Hepatocyte (in vitro differentiated cells): Measurements from ENCODE around the gene NAT16. TPM values are rescaled to one million over a fixed set of nuclear protein-coding genes. Genes with fewer than 3 reads are reported as not detected.
"Not testable (repeated sequence)": the region's sequence is repeated elsewhere in the genome, so short reads cannot be mapped to it uniquely, and the experiment has no call there.

Experiments used
- DNase-seq: peaks from one replicate; pipeline ENCODE4 v3.0.0-alpha.2; 2016; ENCODE audit warnings: low spot score
- H2AFZ ChIP-seq: fragments of 200-600 bp; sonication (generic); 2 replicates; pipeline ENCODE4 v1.6.0; 2016; ENCODE audit warnings: antibody characterized with exemption, mild to moderate bottlenecking
- H3K27ac ChIP-seq: fragments of 200-600 bp; sonication (generic); 2 replicates; pipeline ENCODE4 v1.5.1; 2016; ENCODE audit warnings: mild to moderate bottlenecking
- H3K27me3 ChIP-seq: fragments of 200-600 bp; sonication (generic); 2 replicates; pipeline ENCODE4 v1.6.1; 2016
- H3K36me3 ChIP-seq: fragments of 200-600 bp; sonication (generic); replicated peaks from 2 replicates; pipeline ENCODE4 v1.5.1; 2016; ENCODE audit warnings: low read depth; ENCODE audit not compliant: insufficient read depth
- H3K4me1 ChIP-seq: fragments of 200-600 bp; sonication (generic); 2 replicates; pipeline ENCODE4 v1.5.1; 2016; ENCODE audit warnings: mild to moderate bottlenecking, moderate library complexity; ENCODE audit not compliant: insufficient read depth
- H3K4me2 ChIP-seq: fragments of 200-600 bp; sonication (generic); 2 replicates; pipeline ENCODE4 v1.6.0; 2016
- H3K4me3 ChIP-seq: fragments of 200-600 bp; sonication (generic); 2 replicates; pipeline ENCODE4 v1.5.1; 2016; ENCODE audit warnings: mild to moderate bottlenecking
- H3K79me2 ChIP-seq: fragments of 200-600 bp; sonication (generic); 2 replicates; pipeline ENCODE4 v1.6.0; 2017; ENCODE audit warnings: mild to moderate bottlenecking
- H3K9me2 ChIP-seq: fragments of 200-600 bp; sonication (generic); replicated peaks from 2 replicates; pipeline ENCODE4 v1.6.0; 2017; ENCODE audit warnings: mild to moderate bottlenecking; ENCODE audit not compliant: insufficient read depth
- H3K9me3 ChIP-seq: fragments of 200-600 bp; sonication (generic); 2 replicates; pipeline ENCODE4 v1.5.1; 2016; ENCODE audit warnings: low read depth, mild to moderate bottlenecking
- H4K20me1 ChIP-seq: fragments of 200-600 bp; sonication (generic); 2 replicates; pipeline ENCODE4 v1.6.0; 2016; ENCODE audit warnings: mild to moderate bottlenecking; ENCODE audit not compliant: insufficient read depth, poor library complexity, severe bottlenecking
- EZH2 ChIP-seq: fragments of 200-600 bp; sonication (generic); IDR thresholded peaks from 2 replicates; pipeline ENCODE4 v1.6.1; 2016; ENCODE audit warnings: antibody characterized with exemption, mild to moderate bottlenecking, borderline replicate concordance
- EZH2phosphoT487 ChIP-seq: fragments of 200-600 bp; sonication (generic); IDR thresholded peaks from one replicate; pipeline ENCODE4 v1.6.1; 2018; ENCODE audit warnings: antibody characterized with exemption, mild to moderate bottlenecking, low read depth, moderate library complexity; ENCODE audit not compliant: unreplicated experiment, severe bottlenecking
- WGBS: methylation state at CpG from one replicate; pipeline ENCODE4 v1.1.6; 2016; ENCODE audit warnings: low lambda C conversion rate; ENCODE audit errors: missing lambda C conversion rate; 5-methylcytosine and 5-hydroxymethylcytosine counted together
- polyA plus RNA-seq: library from polyadenylated mRNA; unstranded; fragments of >200 nt; fragmentation: Nextera tagmentation; extraction: Ambion mirVana; gene quantifications from 2 replicates; pipeline ENCODE4 v1.2.1, GENCODE V29; 2016
- total RNA-seq: library from RNA; depleted of rRNA; stranded (reverse); fragments of >200 nt; gene quantifications from 2 replicates; pipeline ENCODE4 v1.2.3, GENCODE V29; 2014
- TF ChIP-seq, protein P1 (sequence below): fragments of 200-600 bp; sonication (generic); IDR thresholded peaks from 2 replicates; pipeline ENCODE4 v1.5.1; 2016; ENCODE audit warnings: antibody characterized with exemption, mild to moderate bottlenecking; ENCODE audit not compliant: poor library complexity

The NAT16 gene
- total and polyA plus RNA-seq, 2 experiments from 2014 or later = not detected

DNA sequence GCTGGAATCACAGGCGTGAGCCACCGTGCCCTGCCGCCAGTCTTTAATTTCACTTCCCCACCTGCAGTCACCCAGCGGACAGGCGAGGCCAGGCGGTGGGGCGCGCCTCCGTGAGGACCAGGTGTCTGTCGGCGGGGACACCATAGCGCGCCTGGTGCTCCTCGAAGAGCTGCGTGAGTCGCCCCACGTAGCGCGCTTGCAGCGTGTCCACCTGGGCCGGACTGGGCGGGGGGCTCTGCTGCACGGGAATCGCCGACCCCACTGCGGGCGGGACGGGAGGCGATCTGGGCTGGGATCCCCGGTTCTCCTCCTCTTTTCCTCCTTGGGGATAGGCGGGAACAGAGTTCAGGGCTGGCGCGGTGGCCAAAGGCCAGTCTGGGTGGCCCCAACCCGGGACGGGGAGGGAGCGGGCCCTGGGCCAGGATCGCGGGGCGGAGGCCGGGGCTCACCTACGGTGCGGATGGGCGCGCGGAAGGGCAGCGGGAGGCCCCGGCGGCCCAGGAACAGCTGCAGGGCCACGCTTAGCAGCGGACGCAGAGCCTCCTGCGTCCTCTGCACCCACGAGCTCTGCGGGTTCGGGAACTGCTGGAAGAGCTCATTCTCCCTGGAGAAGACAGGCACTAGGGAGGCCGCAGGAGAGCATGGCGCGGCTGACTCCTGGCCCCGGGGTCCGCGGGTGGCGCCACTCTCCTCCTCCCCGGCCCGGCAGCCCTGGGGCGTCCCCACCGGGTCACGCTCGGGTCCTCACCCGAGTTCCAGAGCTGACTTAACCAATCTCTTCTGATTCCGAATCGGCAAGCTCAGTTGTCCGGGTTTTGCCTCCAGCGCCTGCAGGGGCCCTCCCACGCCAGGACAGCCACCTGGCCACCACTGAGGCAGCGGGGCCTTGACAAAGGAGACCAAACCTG lies 21.9 kb upstream of the NAT16 start:
- 25% methylated on average over 52 of the region's 75 CpGs for WGBS
- H3K4me2 ChIP-seq = peak overlapping the region; percentile 84
- peak overlapping the region; percentile 60 for H2AFZ ChIP-seq
- H3K9me3 ChIP-seq = no peaks in the 10 kb centered on the region
- H3K27me3 ChIP-seq = peaks cover 37% of the 10 kb centered on the region
- no peaks in the 10 kb centered on the region for H3K79me2 ChIP-seq
- H3K9me2 ChIP-seq = no peaks in the 10 kb centered on the region
- H3K4me1 ChIP-seq = no peaks in the 10 kb centered on the region
- TF ChIP-seq EZH2 = no peak
- TF ChIP-seq EZH2phosphoT487 = no peak
- TF ChIP-seq, protein P1, sequence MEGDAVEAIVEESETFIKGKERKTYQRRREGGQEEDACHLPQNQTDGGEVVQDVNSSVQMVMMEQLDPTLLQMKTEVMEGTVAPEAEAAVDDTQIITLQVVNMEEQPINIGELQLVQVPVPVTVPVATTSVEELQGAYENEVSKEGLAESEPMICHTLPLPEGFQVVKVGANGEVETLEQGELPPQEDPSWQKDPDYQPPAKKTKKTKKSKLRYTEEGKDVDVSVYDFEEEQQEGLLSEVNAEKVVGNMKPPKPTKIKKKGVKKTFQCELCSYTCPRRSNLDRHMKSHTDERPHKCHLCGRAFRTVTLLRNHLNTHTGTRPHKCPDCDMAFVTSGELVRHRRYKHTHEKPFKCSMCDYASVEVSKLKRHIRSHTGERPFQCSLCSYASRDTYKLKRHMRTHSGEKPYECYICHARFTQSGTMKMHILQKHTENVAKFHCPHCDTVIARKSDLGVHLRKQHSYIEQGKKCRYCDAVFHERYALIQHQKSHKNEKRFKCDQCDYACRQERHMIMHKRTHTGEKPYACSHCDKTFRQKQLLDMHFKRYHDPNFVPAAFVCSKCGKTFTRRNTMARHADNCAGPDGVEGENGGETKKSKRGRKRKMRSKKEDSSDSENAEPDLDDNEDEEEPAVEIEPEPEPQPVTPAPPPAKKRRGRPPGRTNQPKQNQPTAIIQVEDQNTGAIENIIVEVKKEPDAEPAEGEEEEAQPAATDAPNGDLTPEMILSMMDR = no peak
- no peaks in the 10 kb centered on the region for H4K20me1 ChIP-seq
- peak overlapping the region; percentile 46 for H3K27ac ChIP-seq
- H3K36me3 ChIP-seq = no peaks in the 10 kb centered on the region
- DNase-seq = no peak
- H3K4me3 ChIP-seq = no peak overlapping the region

DNA sequence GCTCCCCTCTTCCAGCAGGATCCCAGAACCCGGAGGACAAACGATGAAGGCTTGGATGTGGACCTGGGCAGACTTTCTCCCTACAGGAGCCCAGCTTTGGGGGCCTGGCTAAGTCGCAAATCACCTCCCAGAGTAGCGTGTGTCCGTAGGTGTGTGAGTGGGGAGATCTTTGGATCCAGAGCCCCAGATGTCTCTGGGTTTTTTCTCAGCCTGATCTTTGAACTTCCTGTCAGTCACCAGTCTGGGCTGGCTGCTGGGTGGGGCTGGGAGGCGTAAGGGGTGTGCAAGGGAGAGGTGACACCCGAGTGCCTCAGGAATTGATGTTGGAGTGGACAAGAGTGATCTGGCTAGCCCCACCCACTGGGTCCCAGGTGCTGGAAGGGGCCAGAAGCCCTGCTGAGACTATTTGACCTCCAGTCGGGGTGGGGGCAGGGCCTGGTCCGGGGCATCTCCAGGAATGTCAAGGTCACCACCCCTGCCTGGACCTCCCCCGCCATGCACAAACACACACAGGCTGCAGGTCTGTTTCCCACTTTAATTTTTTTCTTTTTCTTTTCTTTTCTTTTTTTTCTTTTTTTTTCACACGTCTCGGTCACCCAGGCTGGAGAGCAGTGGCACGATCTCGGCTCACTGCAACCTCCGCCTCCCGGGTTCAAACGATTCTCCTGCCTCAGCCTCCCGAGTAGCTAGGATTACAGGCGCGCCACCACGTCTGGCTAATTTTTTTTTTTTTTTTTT lies 20.9 kb upstream of the NAT16 start, which contains the start of gene MOGAT3:
Gene MOGAT3, minus strand, starts transcription at position 175 of the 738 bp plus-strand sequence. CDS start 182 bp downstream, outside the sequence.
- Histone ChIP-seq H3K9me3 (no peaks in the 10 kb centered on the region), H3K4me1 (no peaks in the 10 kb centered on the region), H3K79me2 (no peaks in the 10 kb centered on the region), H3K9me2 (no peaks in the 10 kb centered on the region), H2AFZ (peak within 1 kb of the TSS; percentile 60), H3K4me2 (peak within 1 kb of the TSS; percentile 84), H4K20me1 (no peaks in the 10 kb centered on the region), H3K36me3 (no peaks in the 10 kb centered on the region), H3K4me3 (no peak within 1 kb of the TSS), H3K27ac (peak within 1 kb of the TSS; percentile 93), H3K27me3 (peaks cover 37% of the 10 kb centered on the region)
- DNase-seq = peak; percentile 81
- 26% methylated on average over 21 of the region's 21 CpGs for WGBS
- TF ChIP-seq EZH2phosphoT487 = no peak
- TF ChIP-seq, protein P1 = no peak
- TF ChIP-seq EZH2 = no peak

DNA sequence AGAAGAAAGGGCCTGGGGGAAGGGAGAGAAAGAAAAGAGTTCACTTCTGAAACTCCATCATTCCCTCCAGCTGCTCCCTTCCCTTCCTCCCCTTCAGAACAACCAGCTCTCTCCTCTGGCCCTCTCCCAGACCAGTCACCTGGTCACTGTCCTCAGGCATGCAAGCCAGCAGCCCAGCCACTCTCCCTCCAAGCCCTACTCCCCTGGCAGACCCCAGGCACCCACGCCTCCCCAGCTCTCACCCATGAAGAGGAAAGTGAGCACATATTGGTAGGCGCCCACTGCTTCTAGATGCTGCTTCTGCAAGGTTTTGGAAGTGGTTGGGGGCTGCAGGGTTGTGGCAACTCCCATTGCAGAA lies 20.4 kb upstream of the NAT16 start:
- Histone ChIP-seq H2AFZ (no peak overlapping the region), H4K20me1 (no peaks in the 10 kb centered on the region), H3K27me3 (peaks cover 37% of the 10 kb centered on the region), H3K27ac (peak overlapping the region; percentile 93), H3K79me2 (no peaks in the 10 kb centered on the region), H3K9me2 (no peaks in the 10 kb centered on the region), H3K4me3 (no peak overlapping the region), H3K4me1 (no peaks in the 10 kb centered on the region), H3K36me3 (no peaks in the 10 kb centered on the region), H3K4me2 (peak overlapping the region; percentile 84), H3K9me3 (no peaks in the 10 kb centered on the region)
- DNase-seq = peak; percentile 8
- WGBS = 88% methylated on average over 2 of the region's 2 CpGs
- TF ChIP-seq EZH2 (no peak), EZH2phosphoT487 (no peak)
- TF ChIP-seq, protein P1 = no peak

DNA sequence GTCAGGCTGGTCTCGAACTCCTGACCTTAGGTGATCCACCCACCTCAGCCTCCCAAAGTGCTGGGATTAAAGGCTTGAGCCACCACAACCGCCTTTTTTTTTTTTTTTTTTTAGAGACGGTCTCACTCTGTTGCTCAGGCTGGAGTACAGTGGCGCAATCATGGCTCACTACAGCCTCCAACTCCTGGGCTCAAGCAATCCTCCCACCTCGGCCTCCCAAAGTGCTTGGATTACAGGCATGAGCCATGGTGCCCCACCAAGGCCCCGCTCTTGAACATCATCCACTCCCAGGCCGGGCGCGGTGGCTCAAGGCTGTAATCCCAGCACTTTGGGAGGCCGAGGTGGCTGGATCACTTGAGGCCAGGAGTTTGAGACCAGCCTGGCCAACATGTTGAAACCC lies 19.4 kb upstream of the NAT16 start:
- not testable (repeated sequence) for H4K20me1 ChIP-seq, H3K27ac ChIP-seq, H3K4me3 ChIP-seq, H3K4me1 ChIP-seq, H3K36me3 ChIP-seq, H3K9me3 ChIP-seq, DNase-seq, H2AFZ ChIP-seq, H3K9me2 ChIP-seq, H3K79me2 ChIP-seq
- Histone ChIP-seq H3K4me2 (peak overlapping the region; percentile 84), H3K27me3 (peaks cover 37% of the 10 kb centered on the region)
- WGBS = 94% methylated on average over 10 of the region's 10 CpGs
